KMS-11 (cell line): ENCODE results near the gene ATRNL1.

Experiments
- H2AFZ ChIP-seq: fragments of 200-600 bp; sonication (generic); 2 replicates; pipeline ENCODE4 v1.6.1; 2016; ENCODE audit warnings: antibody characterized with exemption, mixed run types, low read depth
- H3K27ac ChIP-seq: fragments of 200-600 bp; sonication (generic); 2 replicates; pipeline ENCODE4 v1.6.1; 2016; ENCODE audit warnings: mild to moderate bottlenecking, mixed run types
- H3K27me3 ChIP-seq: fragments of 200-600 bp; sonication (generic); 2 replicates; pipeline ENCODE4 v1.6.1; 2017; ENCODE audit warnings: mild to moderate bottlenecking, low read depth, mixed run types, moderate library complexity; ENCODE audit not compliant: insufficient read depth
- H3K36me3 ChIP-seq: fragments of 200-600 bp; sonication (generic); 2 replicates; pipeline ENCODE4 v1.6.1; 2017; ENCODE audit warnings: mild to moderate bottlenecking, mixed run types; ENCODE audit not compliant: insufficient read depth
- H3K4me1 ChIP-seq: fragments of 200-600 bp; sonication (generic); 2 replicates; pipeline ENCODE4 v1.6.1; 2016; ENCODE audit warnings: mild to moderate bottlenecking, low read depth, mixed run types; ENCODE audit not compliant: poor library complexity, severe bottlenecking
- H3K4me2 ChIP-seq: fragments of 200-600 bp; sonication (generic); 2 replicates; pipeline ENCODE4 v1.7.0; 2016; ENCODE audit warnings: mild to moderate bottlenecking, mixed run types
- H3K4me3 ChIP-seq: fragments of 200-600 bp; sonication (generic); IDR thresholded peaks from 2 replicates; pipeline ENCODE4 v1.6.1; 2017; ENCODE audit warnings: low read depth, low read length, mixed read lengths; ENCODE audit not compliant: insufficient read depth
- H3K79me2 ChIP-seq: fragments of 200-600 bp; sonication (generic); 2 replicates; pipeline ENCODE4 v1.6.1; 2016; ENCODE audit warnings: low read depth, mixed run types; ENCODE audit not compliant: insufficient read depth
- H3K9ac ChIP-seq: fragments of 200-600 bp; sonication (generic); 2 replicates; pipeline ENCODE4 v1.6.1; 2016; ENCODE audit warnings: mild to moderate bottlenecking, mixed run types
- H4K20me1 ChIP-seq: fragments of 200-600 bp; sonication (generic); 2 replicates; pipeline ENCODE4 v1.6.1; 2016; ENCODE audit warnings: mild to moderate bottlenecking, mixed run types; ENCODE audit not compliant: insufficient read depth
- CTCF ChIP-seq: fragments of 200-600 bp; sonication (generic); conservative IDR thresholded peaks from 2 replicates; pipeline ENCODE4 v1.6.1; 2017; ENCODE audit warnings: low read depth, mild to moderate bottlenecking, antibody characterized with exemption, low read length, moderate library complexity, mixed read lengths

ATRNL1 gene

GRCh38 chr10:115572740-115573455 lies 479.7 kb downstream of the ATRNL1 start:
- no peak overlapping the region for H3K27ac ChIP-seq
- H4K20me1 ChIP-seq: no peaks in the 10 kb centered on the region
- no peak overlapping the region for H3K9ac ChIP-seq
- no peaks in the 10 kb centered on the region for H3K36me3 ChIP-seq
- no peak; the same call in 1 of the 2 replicates for TF ChIP-seq CTCF
- H3K27me3 ChIP-seq: no peaks in the 10 kb centered on the region
- H3K4me1 ChIP-seq: no peaks in the 10 kb centered on the region
- no peaks in the 10 kb centered on the region for H3K79me2 ChIP-seq
- no peak overlapping the region for H3K4me2 ChIP-seq
- no peak overlapping the region for H3K4me3 ChIP-seq
- H2AFZ ChIP-seq: no peak overlapping the region

- Histone ChIP-seq H3K4me2 (no peak overlapping the region), H2AFZ (no peak overlapping the region), H3K4me3 (no peak overlapping the region), H3K36me3 (no peaks in the 10 kb centered on the region), H3K9ac (no peak overlapping the region), H4K20me1 (no peaks in the 10 kb centered on the region), H3K79me2 (no peaks in the 10 kb centered on the region), H3K4me1 (no peaks in the 10 kb centered on the region), H3K27ac (no peak overlapping the region), H3K27me3 (no peaks in the 10 kb centered on the region)
- TF ChIP-seq CTCF: no peak; the same call in 1 of the 2 replicates
Measured at GRCh38 chr10:115580239-115580638, 487.1 kb downstream of the ATRNL1 start.

GRCh38 chr10:115593060-115593459 lies 499.9 kb downstream of the ATRNL1 start:
- Histone ChIP-seq H3K36me3 (no peaks in the 10 kb centered on the region), H3K27me3 (no peaks in the 10 kb centered on the region), H3K4me1 (no peaks in the 10 kb centered on the region), H3K9ac (no peak overlapping the region), H3K4me3 (no peak overlapping the region), H2AFZ (no peak overlapping the region), H3K27ac (no peak overlapping the region), H3K79me2 (no peaks in the 10 kb centered on the region), H3K4me2 (no peak overlapping the region), H4K20me1 (no peaks in the 10 kb centered on the region)
- TF ChIP-seq CTCF: no peak

- Histone ChIP-seq H3K79me2 (no peaks in the 10 kb centered on the region), H3K4me1 (no peaks in the 10 kb centered on the region), H3K4me3 (no peak overlapping the region), H3K36me3 (no peaks in the 10 kb centered on the region), H4K20me1 (no peaks in the 10 kb centered on the region), H2AFZ (no peak overlapping the region), H3K9ac (no peak overlapping the region), H3K4me2 (no peak overlapping the region), H3K27me3 (no peaks in the 10 kb centered on the region), H3K27ac (no peak overlapping the region)
- TF ChIP-seq CTCF: no peak
Measured at GRCh38 chr10:115604627-115605026, 511.5 kb downstream of the ATRNL1 start.
